Keratinocyte (primary cell): ENCODE data around the gene ACOT7.

ENCODE experiments used
- EZH2 ChIP-seq: IDR thresholded peaks from one replicate; pipeline ENCODE4 v1.6.1; 2012; ENCODE audit warnings: inconsistent platforms, mild to moderate bottlenecking, low read length, moderate library complexity
- TF ChIP-seq, protein P1 (sequence below), 3 experiments: IDR thresholded peaks in 1 of 3; conservative IDR thresholded peaks in 1 of 3; optimal IDR thresholded peaks in 1 of 3; 2 replicates in 2 of 3; 3 replicates in 1 of 3; pipeline versions ENCODE3 to v1.5.1; 2011; ENCODE audit warnings: low read length in 3 of 3, mild to moderate bottlenecking in 3 of 3, moderate library complexity in 2 of 3, control low read depth in 1 of 3, inconsistent platforms in 1 of 3; ENCODE audit not compliant: insufficient read depth in 2 of 3; ENCODE audit errors: extremely low read depth in 1 of 3

DNA sequence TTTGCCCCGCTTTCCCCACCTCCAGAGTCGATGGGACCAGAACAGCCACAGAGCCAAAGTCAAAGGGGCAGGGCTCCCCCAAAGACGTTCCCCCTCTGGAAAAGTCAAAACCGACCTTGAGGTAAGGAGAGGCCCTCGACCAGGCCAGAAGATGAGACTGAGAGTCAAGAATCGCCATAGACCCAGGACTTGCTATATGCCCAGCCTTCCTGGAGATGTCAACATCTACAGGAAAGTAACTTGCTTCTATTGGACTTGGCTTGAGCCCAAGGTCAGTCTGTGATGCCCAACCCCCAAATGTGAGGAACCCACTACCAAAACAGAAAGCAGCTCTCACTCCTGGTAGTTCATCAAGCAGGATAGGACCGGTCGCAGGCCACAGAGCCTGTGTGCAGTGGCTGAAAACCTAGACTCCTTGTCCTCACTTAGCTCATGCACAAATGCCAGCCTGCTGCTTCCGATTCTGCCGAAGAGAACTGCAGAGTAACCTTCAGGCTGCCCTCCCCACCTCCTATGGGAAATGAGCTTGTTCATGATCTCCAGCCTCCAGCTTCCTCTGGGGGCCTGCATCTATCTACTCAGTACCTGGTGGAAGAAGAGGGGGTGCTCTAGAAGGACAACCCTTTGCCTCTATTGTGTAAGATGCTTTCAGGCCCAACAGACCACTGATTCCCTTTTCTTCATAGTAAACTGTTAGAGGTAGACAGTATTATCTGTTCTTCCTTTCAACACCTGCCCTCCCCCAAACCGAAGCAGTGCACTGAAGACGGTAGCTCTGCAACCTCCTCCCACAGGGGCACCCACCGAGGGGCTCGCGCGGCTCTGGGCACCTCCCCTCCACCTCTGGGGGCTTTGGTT, 1.4 kb downstream of the ACOT7 start:
- TF ChIP-seq, protein P1, sequence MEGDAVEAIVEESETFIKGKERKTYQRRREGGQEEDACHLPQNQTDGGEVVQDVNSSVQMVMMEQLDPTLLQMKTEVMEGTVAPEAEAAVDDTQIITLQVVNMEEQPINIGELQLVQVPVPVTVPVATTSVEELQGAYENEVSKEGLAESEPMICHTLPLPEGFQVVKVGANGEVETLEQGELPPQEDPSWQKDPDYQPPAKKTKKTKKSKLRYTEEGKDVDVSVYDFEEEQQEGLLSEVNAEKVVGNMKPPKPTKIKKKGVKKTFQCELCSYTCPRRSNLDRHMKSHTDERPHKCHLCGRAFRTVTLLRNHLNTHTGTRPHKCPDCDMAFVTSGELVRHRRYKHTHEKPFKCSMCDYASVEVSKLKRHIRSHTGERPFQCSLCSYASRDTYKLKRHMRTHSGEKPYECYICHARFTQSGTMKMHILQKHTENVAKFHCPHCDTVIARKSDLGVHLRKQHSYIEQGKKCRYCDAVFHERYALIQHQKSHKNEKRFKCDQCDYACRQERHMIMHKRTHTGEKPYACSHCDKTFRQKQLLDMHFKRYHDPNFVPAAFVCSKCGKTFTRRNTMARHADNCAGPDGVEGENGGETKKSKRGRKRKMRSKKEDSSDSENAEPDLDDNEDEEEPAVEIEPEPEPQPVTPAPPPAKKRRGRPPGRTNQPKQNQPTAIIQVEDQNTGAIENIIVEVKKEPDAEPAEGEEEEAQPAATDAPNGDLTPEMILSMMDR (optimal IDR thresholded peaks at IDR 0.05 in 1 of 3, IDR thresholded peaks at IDR 0.05 in 1 of 3, conservative IDR thresholded peaks at IDR 0.05 in 1 of 3; ENCODE audit: extremely low read depth in 1 of 3, insufficient read depth in 2 of 3, low read length in 3 of 3), result no peak
- TF ChIP-seq EZH2, result no peak
